Suprapubic skin (tissue), 2 donors: ENCODE results near the gene VPS35L.

Source experiments
- EP300 ChIP-seq: sonication (generic); formaldehyde crosslinking; IDR thresholded peaks from one replicate; pipeline ENCODE4 v1.6.1; 2017; ENCODE audit warnings: antibody characterized with exemption
- POLR2A ChIP-seq, 2 donors: fragments of 450-650 bp; IDR thresholded peaks; one replicate each; pipeline ENCODE4 v1.6.1; 2017; ENCODE audit warnings: antibody characterized with exemption in 2 of 2, mild to moderate bottlenecking in 2 of 2, moderate library complexity in 2 of 2

GRCh38 chr16:19705146-19705501 is 149.6 kb downstream of the VPS35L start:
- no peak for TF ChIP-seq POLR2A (IDR thresholded peaks at IDR 0.05)
- no peak for TF ChIP-seq EP300
